Esophagus muscularis mucosa (tissue), 4 donors: ENCODE data around the gene HABP2. TPM values are rescaled to one million over a fixed set of nuclear protein-coding genes. Genes with fewer than 3 reads are reported as not detected.

ENCODE experiments used
- DNase-seq: peaks from one replicate; pipeline ENCODE4 v3.0.0-alpha.2; 2017; ENCODE audit errors: extremely low spot score
- H3K27ac ChIP-seq, 4 donors: fragments of 200-600 bp; sonication (generic); replicated peaks in 1 of 4; 1 replicate in 3 of 4; 2 replicates in 1 of 4; pipeline ENCODE4 v1.5.1; 2016 to 2019; ENCODE audit warnings: mild to moderate bottlenecking in 1 of 4
- H3K27me3 ChIP-seq, 4 donors: fragments of 200-600 bp; sonication (generic); one replicate each; pipeline versions ENCODE4 v1.5.1 to v1.6.0; 2016 to 2019
- H3K36me3 ChIP-seq, 4 donors: fragments of 200-600 bp; sonication (generic); one replicate each; pipeline ENCODE4 v1.5.1; 2016 to 2019
- H3K4me1 ChIP-seq, 4 donors: fragments of 200-600 bp; sonication (generic); one replicate each; pipeline ENCODE4 v1.5.1; 2016 to 2019
- H3K4me3 ChIP-seq, 4 donors: fragments of 200-600 bp; sonication (generic); 1 replicate in 2 of 4; 2 replicates in 2 of 4; pipeline ENCODE4 v1.5.1; 2016 to 2019; ENCODE audit warnings: mild to moderate bottlenecking in 4 of 4, moderate library complexity in 1 of 4
- H3K9me3 ChIP-seq, 4 donors: fragments of 200-600 bp; sonication (generic); 1 replicate in 3 of 4; 2 replicates in 1 of 4; pipeline ENCODE4 v1.5.1; 2016 to 2019
- EP300 ChIP-seq: sonication (generic); formaldehyde crosslinking; IDR thresholded peaks from one replicate; pipeline ENCODE4 v1.6.1; 2017; ENCODE audit warnings: antibody characterized with exemption
- POLR2A ChIP-seq: fragments of 450-650 bp; IDR thresholded peaks from one replicate; pipeline ENCODE4 v1.6.1; 2017; ENCODE audit warnings: antibody characterized with exemption, moderate library complexity, mild to moderate bottlenecking, low read depth
- POLR2AphosphoS5 ChIP-seq, 2 donors: sonication (generic); formaldehyde crosslinking; IDR thresholded peaks; one replicate each; pipeline ENCODE4 v1.6.1; 2017; ENCODE audit warnings: antibody characterized with exemption in 2 of 2
- WGBS: methylation state at CpG from one replicate; pipeline ENCODE4 v1.1.5; 2018; 5-methylcytosine and 5-hydroxymethylcytosine counted together
- intact Hi-C: fragments of 100-400 bp; cut with DNase I; formaldehyde crosslinking; loops from one replicate; pipeline ENCODE4 v1.15.1; 2023
- total RNA-seq, 4 donors: library from RNA; depleted of rRNA; stranded (reverse); fragments of >200 nt; gene quantifications; one replicate each; pipeline versions ENCODE4 v1.1.0 to v1.2.1, GENCODE V29; 2016
- TF ChIP-seq, protein P1 (sequence below), 3 experiments: fragments of 200-600 bp in 2 of 3; fragments of 450-650 bp in 1 of 3; sonication (generic) in 2 of 3; IDR thresholded peaks; one replicate each; pipeline ENCODE4 v1.5.1; 2017 to 2019; ENCODE audit warnings: antibody characterized with exemption in 3 of 3, mild to moderate bottlenecking in 2 of 3, moderate library complexity in 1 of 3

HABP2 gene
- total RNA-seq, 4 donors from 2014 or later = not detected

GRCh38 chr10:113620511-113620910 is 67.7 kb downstream of the HABP2 start:
- peaks cover 0 to 23% (median 3%) of the 10 kb centered on the region in 4 donors for H3K27me3 ChIP-seq
- no peak overlapping the region for H3K27ac ChIP-seq
- no peaks in the 10 kb centered on the region for H3K9me3 ChIP-seq
- 80% methylated on average over 8 of the region's 8 CpGs for WGBS
- H3K4me3 ChIP-seq = no peak overlapping the region
- intact Hi-C loops = no loop called here
- no peak for DNase-seq
- peaks cover 0 to 81% (median 0%) of the 10 kb centered on the region in 4 donors for H3K36me3 ChIP-seq
- H3K4me1 ChIP-seq = peaks cover 0 to 3% (median 0%) of the 10 kb centered on the region in 4 donors
- TF ChIP-seq POLR2AphosphoS5 (IDR thresholded peaks at IDR 0.05) (no peak), POLR2A (no peak), EP300 (no peak)
- TF ChIP-seq, protein P1, sequence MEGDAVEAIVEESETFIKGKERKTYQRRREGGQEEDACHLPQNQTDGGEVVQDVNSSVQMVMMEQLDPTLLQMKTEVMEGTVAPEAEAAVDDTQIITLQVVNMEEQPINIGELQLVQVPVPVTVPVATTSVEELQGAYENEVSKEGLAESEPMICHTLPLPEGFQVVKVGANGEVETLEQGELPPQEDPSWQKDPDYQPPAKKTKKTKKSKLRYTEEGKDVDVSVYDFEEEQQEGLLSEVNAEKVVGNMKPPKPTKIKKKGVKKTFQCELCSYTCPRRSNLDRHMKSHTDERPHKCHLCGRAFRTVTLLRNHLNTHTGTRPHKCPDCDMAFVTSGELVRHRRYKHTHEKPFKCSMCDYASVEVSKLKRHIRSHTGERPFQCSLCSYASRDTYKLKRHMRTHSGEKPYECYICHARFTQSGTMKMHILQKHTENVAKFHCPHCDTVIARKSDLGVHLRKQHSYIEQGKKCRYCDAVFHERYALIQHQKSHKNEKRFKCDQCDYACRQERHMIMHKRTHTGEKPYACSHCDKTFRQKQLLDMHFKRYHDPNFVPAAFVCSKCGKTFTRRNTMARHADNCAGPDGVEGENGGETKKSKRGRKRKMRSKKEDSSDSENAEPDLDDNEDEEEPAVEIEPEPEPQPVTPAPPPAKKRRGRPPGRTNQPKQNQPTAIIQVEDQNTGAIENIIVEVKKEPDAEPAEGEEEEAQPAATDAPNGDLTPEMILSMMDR (IDR thresholded peaks at IDR 0.05) = no peak

DNA sequence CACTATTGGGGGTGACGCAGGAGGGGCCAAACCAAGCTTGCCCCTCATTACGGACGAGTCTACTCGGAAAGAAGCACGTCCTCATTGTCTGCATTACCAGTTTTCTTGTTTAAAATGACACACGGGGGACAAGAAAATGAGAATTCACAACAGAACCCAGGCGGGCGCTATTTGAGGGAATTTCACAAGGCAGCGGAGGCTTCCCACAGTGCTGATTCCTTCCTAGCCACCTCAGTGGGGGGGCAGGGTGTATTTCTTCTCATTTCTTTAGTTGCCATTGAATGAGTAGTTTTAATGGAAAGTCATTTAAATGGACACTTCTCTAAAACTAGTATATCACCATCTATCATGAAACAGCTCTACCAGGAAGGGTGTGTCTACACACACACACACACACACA is 68.1 kb downstream of the HABP2 start:
- no peak for DNase-seq
- no peaks in the 10 kb centered on the region for H3K9me3 ChIP-seq
- TF ChIP-seq POLR2AphosphoS5 (IDR thresholded peaks at IDR 0.05) (no peak), POLR2A (no peak), EP300 (no peak)
- TF ChIP-seq, protein P1 (IDR thresholded peaks at IDR 0.05) = no peak
- intact Hi-C loops = no loop called here
- peaks cover 0 to 23% (median 3%) of the 10 kb centered on the region in 4 donors for H3K27me3 ChIP-seq
- H3K4me1 ChIP-seq = peaks cover 0 to 3% (median 0%) of the 10 kb centered on the region in 4 donors
- WGBS = 91% methylated on average over 9 of the region's 9 CpGs
- peaks cover 0 to 81% (median 0%) of the 10 kb centered on the region in 4 donors for H3K36me3 ChIP-seq
- H3K27ac ChIP-seq = no peak overlapping the region
- H3K4me3 ChIP-seq = no peak overlapping the region

GRCh38 chr10:113621799-113622198 is 68.9 kb downstream of the HABP2 start:
- no peak for DNase-seq
- no peak for TF ChIP-seq EP300

GRCh38 chr10:113622831-113623230 is 70.0 kb downstream of the HABP2 start:
- peaks cover 0 to 12% (median 3%) of the 10 kb centered on the region in 4 donors for H3K27me3 ChIP-seq
- no peak overlapping the region for H3K27ac ChIP-seq
- H3K36me3 ChIP-seq = peaks cover 0 to 70% (median 0%) of the 10 kb centered on the region in 4 donors
- peaks cover 8 to 12% (median 12%) of the 10 kb centered on the region in 4 donors for H3K4me1 ChIP-seq
- intact Hi-C loops = no loop called here
- TF ChIP-seq POLR2A (no peak), POLR2AphosphoS5 (IDR thresholded peaks at IDR 0.05) (no peak), EP300 (no peak)
- TF ChIP-seq, protein P1 (IDR thresholded peaks at IDR 0.05) = no peak
- H3K4me3 ChIP-seq = no peak overlapping the region
- 84% methylated on average over 4 of the region's 4 CpGs for WGBS
- DNase-seq = no peak
- H3K9me3 ChIP-seq = no peaks in the 10 kb centered on the region

More at GRCh38 chr10:113621799-113622198, 68.9 kb downstream of the HABP2 start:
- H3K4me1 ChIP-seq = peaks cover 1 to 3% (median 2%) of the 10 kb centered on the region in 4 donors
- H3K9me3 ChIP-seq = no peaks in the 10 kb centered on the region
- no peak overlapping the region for H3K4me3 ChIP-seq
- WGBS = 86% methylated on average over 8 of the region's 8 CpGs
- peaks cover 0 to 18% (median 3%) of the 10 kb centered on the region in 4 donors for H3K27me3 ChIP-seq
- intact Hi-C loops = no loop called here
- H3K36me3 ChIP-seq = peaks cover 0 to 81% (median 0%) of the 10 kb centered on the region in 4 donors
- no peak overlapping the region for H3K27ac ChIP-seq

- no peaks in the 10 kb centered on the region for H3K27me3 ChIP-seq
- H3K4me3 ChIP-seq = no peak overlapping the region
- H3K27ac ChIP-seq = no peak overlapping the region
- TF ChIP-seq, protein P1 (IDR thresholded peaks at IDR 0.05) = no peak
- TF ChIP-seq EP300 (no peak), POLR2AphosphoS5 (IDR thresholded peaks at IDR 0.05) (no peak), POLR2A (no peak)
- intact Hi-C loops = no loop called here
- no peak for DNase-seq
- no peaks in the 10 kb centered on the region for H3K9me3 ChIP-seq
- H3K4me1 ChIP-seq = peaks cover 22 to 28% (median 26%) of the 10 kb centered on the region in 4 donors
- H3K36me3 ChIP-seq = peaks cover 0 to 71% (median 0%) of the 10 kb centered on the region in 4 donors
- WGBS = 88% methylated on average over 9 of the region's 10 CpGs
Measured at GRCh38 chr10:113625461-113626186, 72.8 kb downstream of the HABP2 start.
